H1 (cell line): ENCODE measurements around the gene VASN. TPM values are rescaled to one million over a fixed set of nuclear protein-coding genes. Genes with fewer than 3 reads are reported as not detected.

Experiments
- CTCF ChIA-PET: fragments of 300-600 bp; sonication (Branson Sonifier 250); formaldehyde crosslinking; loops from one replicate; lab custom pipeline; 2021; ENCODE audit not compliant: partially characterized antibody; lab: Charles Lee
- POLR2A ChIA-PET: fragments of 300-600 bp; sonication (Branson Sonifier 250); formaldehyde crosslinking; loops from one replicate; lab custom pipeline; 2021; ENCODE audit warnings: inconsistent platforms; ENCODE audit not compliant: partially characterized antibody; lab: Charles Lee
- DNase-seq, 2 experiments: peaks; one replicate each; pipeline versions ENCODE4 v3.0.0 to v3.0.0-alpha.2; 2010 to 2022; ENCODE audit warnings: low spot score in 2 of 2, low read depth in 1 of 2, mixed read lengths in 1 of 2
- FAIRE-seq: peaks from 2 replicates; lab custom pipeline; 2011; peaks lifted over from hg19 to GRCh38; lab: Jason Lieb, UNC
- H2AFZ ChIP-seq: 2 replicates; pipeline ENCODE4 v1.8.1; 2012; ENCODE audit warnings: low read length, inconsistent platforms
- H2AK5ac ChIP-seq: 2 replicates; pipeline ENCODE4 v1.6.1; 2013; ENCODE audit warnings: low read depth, low read length
- H2BK120ac ChIP-seq: replicated peaks from 2 replicates; pipeline ENCODE3; 2013; ENCODE audit warnings: low read depth, low read length, inconsistent platforms
- H2BK12ac ChIP-seq: 2 replicates; pipeline ENCODE4 v1.6.1; 2013; ENCODE audit warnings: low read depth, low read length
- H2BK15ac ChIP-seq: 2 replicates; pipeline ENCODE4 v1.6.1; 2013; ENCODE audit warnings: low read length
- H2BK20ac ChIP-seq: 2 replicates; pipeline ENCODE4 v1.6.1; 2013; ENCODE audit warnings: low read length
- H2BK5ac ChIP-seq: 2 replicates; pipeline ENCODE4 v1.6.1; 2013; ENCODE audit warnings: low read depth, low read length
- H3K14ac ChIP-seq: 2 replicates; pipeline ENCODE4 v1.6.1; 2013; ENCODE audit warnings: inconsistent platforms; ENCODE audit not compliant: insufficient read length
- H3K18ac ChIP-seq: 2 replicates; pipeline ENCODE4 v1.6.1; 2013; ENCODE audit warnings: low read length; ENCODE audit errors: extremely low read depth
- H3K23ac ChIP-seq: 2 replicates; pipeline ENCODE4 v1.6.1; 2013; ENCODE audit warnings: inconsistent platforms; ENCODE audit not compliant: insufficient read length
- H3K23me2 ChIP-seq: 2 replicates; pipeline ENCODE4 v1.6.1; 2013; ENCODE audit warnings: low read depth, low read length
- H3K27ac ChIP-seq: 2 replicates; pipeline ENCODE4 v1.6.1; 2011; ENCODE audit warnings: low read depth, low read length, inconsistent platforms
- H3K27me3 ChIP-seq, 4 experiments: replicated peaks in 1 of 4; 1 replicate in 1 of 4; 2 replicates in 3 of 4; pipeline versions ENCODE4 v1.6.1 to v1.8.1; 2011 to 2013; ENCODE audit warnings: low read length in 3 of 4, mild to moderate bottlenecking in 3 of 4, inconsistent platforms in 2 of 4, mixed read lengths in 2 of 4, moderate library complexity in 1 of 4; ENCODE audit not compliant: control insufficient read depth in 3 of 4, insufficient read depth in 3 of 4; ENCODE audit errors: extremely low read depth in 1 of 4
- H3K36me3 ChIP-seq, 4 experiments: 2 replicates each; pipeline versions ENCODE4 v1.6.1 to v1.8.1; 2011 to 2013; ENCODE audit warnings: mild to moderate bottlenecking in 4 of 4, low read length in 3 of 4, moderate library complexity in 2 of 4, control low read depth in 1 of 4, inconsistent platforms in 1 of 4; ENCODE audit not compliant: insufficient read depth in 4 of 4, control insufficient read depth in 2 of 4
- H3K4ac ChIP-seq: replicated peaks from 2 replicates; pipeline ENCODE3; 2013; ENCODE audit warnings: low read length, low read depth, mixed read lengths, inconsistent platforms; ENCODE audit not compliant: insufficient read length
- H3K4me1 ChIP-seq, 4 experiments: replicated peaks in 1 of 4; 1 replicate in 1 of 4; 2 replicates in 3 of 4; pipeline versions ENCODE4 v1.6.1 to v1.8.1; 2011 to 2013; ENCODE audit warnings: low read length in 3 of 4, inconsistent platforms in 2 of 4, mixed read lengths in 1 of 4; ENCODE audit not compliant: insufficient read depth in 4 of 4, control insufficient read depth in 3 of 4
- H3K4me2 ChIP-seq, 2 experiments: 2 replicates each; pipeline versions ENCODE4 v1.6.1 to v1.8.1; 2011 to 2013; ENCODE audit warnings: low read depth in 2 of 2, low read length in 2 of 2, control low read depth in 1 of 2, inconsistent platforms in 1 of 2, mild to moderate bottlenecking in 1 of 2; ENCODE audit not compliant: insufficient read depth in 1 of 2
- H3K4me3 ChIP-seq, 4 experiments: fragments of 200-600, 300-600 bp in 1 of 4; sonication (generic), shearing (Covaris generic), sonication (Bioruptor Twin) in 1 of 4; 2 replicates each; pipeline versions ENCODE4 v1.5.1 to v1.8.1; 2011 to 2016; ENCODE audit warnings: low read length in 4 of 4, low read depth in 3 of 4, control low read depth in 2 of 4, inconsistent platforms in 2 of 4, mild to moderate bottlenecking in 2 of 4, mixed read lengths in 1 of 4, moderate library complexity in 1 of 4; ENCODE audit not compliant: insufficient read depth in 2 of 4; ENCODE audit errors: extremely low read depth in 1 of 4
- H3K56ac ChIP-seq: replicated peaks from 2 replicates; pipeline ENCODE3; 2013; ENCODE audit warnings: low read depth, mild to moderate bottlenecking, mixed read lengths, low read length, inconsistent platforms; ENCODE audit not compliant: insufficient read length
- H3K79me1 ChIP-seq: 2 replicates; pipeline ENCODE4 v1.6.1; 2013; ENCODE audit warnings: low read depth, low read length, control low read depth
- H3K79me2 ChIP-seq, 2 experiments: 2 replicates each; pipeline versions ENCODE4 v1.6.1 to v1.8.1; 2012 to 2013; ENCODE audit warnings: low read length in 2 of 2, mild to moderate bottlenecking in 2 of 2, inconsistent platforms in 1 of 2; ENCODE audit not compliant: insufficient read depth in 2 of 2, control insufficient read depth in 1 of 2
- H3K9ac ChIP-seq, 4 experiments: replicated peaks in 1 of 4; 1 replicate in 1 of 4; 2 replicates in 3 of 4; pipeline versions ENCODE4 v1.6.1 to v1.8.1; 2011 to 2013; ENCODE audit warnings: low read depth in 3 of 4, low read length in 3 of 4, control low read depth in 2 of 4, mild to moderate bottlenecking in 2 of 4, moderate library complexity in 2 of 4, inconsistent platforms in 1 of 4; ENCODE audit errors: extremely low read depth in 1 of 4
- H3K9me3 ChIP-seq, 2 experiments: 2 replicates each; pipeline versions ENCODE4 v1.6.1 to v1.8.1; 2012 to 2013; ENCODE audit warnings: mild to moderate bottlenecking in 2 of 2, moderate library complexity in 2 of 2, control low read depth in 1 of 2, inconsistent platforms in 1 of 2, low read depth in 1 of 2, low read length in 1 of 2, mixed read lengths in 1 of 2; ENCODE audit not compliant: insufficient read depth in 2 of 2
- H4K20me1 ChIP-seq, 2 experiments: replicated peaks in 1 of 2; 2 replicates each; pipeline versions ENCODE3 to v1.8.1; 2011 to 2013; ENCODE audit warnings: inconsistent platforms in 2 of 2, low read length in 2 of 2, mild to moderate bottlenecking in 1 of 2; ENCODE audit not compliant: insufficient read depth in 2 of 2, control insufficient read depth in 1 of 2
- H4K5ac ChIP-seq: 2 replicates; pipeline ENCODE4 v1.6.1; 2013; ENCODE audit warnings: low read length, low read depth, mixed read lengths, inconsistent platforms; ENCODE audit not compliant: insufficient read length
- H4K8ac ChIP-seq: 2 replicates; pipeline ENCODE4 v1.8.0; 2013; ENCODE audit warnings: mild to moderate bottlenecking, moderate library complexity, low read length, inconsistent platforms; ENCODE audit not compliant: insufficient read depth; ENCODE audit errors: extremely low read depth
- H4K91ac ChIP-seq: replicated peaks from 2 replicates; pipeline ENCODE3; 2013; ENCODE audit warnings: low read length, mixed read lengths, inconsistent platforms; ENCODE audit not compliant: insufficient read length
- CREB1 ChIP-seq: IDR thresholded peaks from 2 replicates; pipeline ENCODE4 v1.6.1; 2012; ENCODE audit warnings: inconsistent platforms
- CTCF ChIP-seq, 3 experiments: IDR thresholded peaks; 1 replicate in 2 of 3; 2 replicates in 1 of 3; pipeline versions ENCODE4 v1.5.1 to v1.6.1; 2011; ENCODE audit warnings: low read length in 3 of 3, mild to moderate bottlenecking in 3 of 3, inconsistent platforms in 2 of 3, low read depth in 1 of 3, moderate library complexity in 1 of 3; ENCODE audit not compliant: insufficient read depth in 1 of 3; ENCODE audit errors: control extremely low read depth in 1 of 3
- HDAC6 ChIP-seq: IDR thresholded peaks from one replicate; pipeline ENCODE4 v1.7.1; 2012; ENCODE audit warnings: low read depth, mild to moderate bottlenecking, inconsistent platforms, low read length, moderate library complexity
- RAD21 ChIP-seq, 2 experiments: IDR thresholded peaks in 1 of 2; conservative IDR thresholded peaks in 1 of 2; 2 replicates each; pipeline ENCODE4 v1.6.1; 2011; ENCODE audit warnings: low read depth in 2 of 2, low read length in 2 of 2, improper control_type of control experiment in 1 of 2, inconsistent platforms in 1 of 2, mild to moderate bottlenecking in 1 of 2, moderate library complexity in 1 of 2
- SIN3A ChIP-seq, 2 experiments: IDR thresholded peaks in 1 of 2; conservative IDR thresholded peaks in 1 of 2; 2 replicates each; pipeline ENCODE4 v1.6.1; 2011 to 2012; ENCODE audit warnings: low read length in 2 of 2, improper control_type of control experiment in 1 of 2, low read depth in 1 of 2, mild to moderate bottlenecking in 1 of 2
- YY1 ChIP-seq: IDR thresholded peaks from 2 replicates; pipeline ENCODE4 v1.6.1; 2011; ENCODE audit warnings: low read depth, mild to moderate bottlenecking, low read length
- WGBS, 2 experiments: shearing (Covaris generic) in 1 of 2; methylation state at CpG; one replicate each; pipeline versions ENCODE4 v1.1.6 to v1.1.7; 2013 to 2015; ENCODE audit warnings: low lambda C conversion rate in 2 of 2, mixed read lengths in 2 of 2, inconsistent platforms in 1 of 2, low coverage in 1 of 2, missing lambda C conversion rate in 1 of 2; ENCODE audit not compliant: insufficient replicate concordance in 2 of 2, insufficient coverage in 1 of 2, insufficient read length in 1 of 2; ENCODE audit errors: extremely low coverage in 1 of 2, missing lambda C conversion rate in 1 of 2; 5-methylcytosine and 5-hydroxymethylcytosine counted together
- polyA plus RNA-seq, 7 experiments: library from polyadenylated mRNA; depleted of rRNA in 3 of 7; stranded (reverse) in 5 of 7; unstranded in 2 of 7; fragments of >200 nt in 5 of 7; fragments of 200-250 nt in 2 of 7; gene quantifications; 1 replicate in 5 of 7; 2 replicates in 1 of 7; 4 replicates in 1 of 7; pipeline versions ENCODE4 v1.2.1 to v1.2.3, GENCODE V29; 2011 to 2013; ENCODE audit warnings: missing spikeins in 2 of 7, mixed read lengths in 2 of 7
- total RNA-seq: library from RNA; stranded (reverse); fragmentation: NEBNext Ultra II Directional; extraction: Animal tissue kit (Norgen Biotek cat#: 25700); gene quantifications from 2 replicates; pipeline ENCODE4 v1.2.1, GENCODE V29; 2021

The VASN gene
- total and polyA plus RNA-seq, 2 of the 8 experiments (the other 6 are each of a cell fraction or from before 2014, with no cell fraction given) = 9.6 to 11.3 TPM

GRCh38 chr16:4390266-4391260 lies 18.9 kb downstream of the VASN start:
- Histone ChIP-seq H4K5ac (no peak overlapping the region), H3K4ac (peak overlapping the region; percentile 4)
- no peak for FAIRE-seq

More at GRCh38 chr16:4390266-4391260, 18.9 kb downstream of the VASN start:
- Histone ChIP-seq H3K9me3 (no peaks in the 10 kb centered on the region), H2BK20ac (peak overlapping the region; percentile 96; the same call in 1 of the 2 replicates), H3K27me3 (no peaks in the 10 kb centered on the region), H3K36me3 (no peaks in the 10 kb centered on the region), H3K56ac (peak overlapping the region; percentile 42), H2BK120ac (no peak overlapping the region), H4K20me1 (no peaks in the 10 kb centered on the region), H2AFZ (no peak overlapping the region), H3K4me3 (no peak overlapping the region), H3K23me2 (no peaks in the 10 kb centered on the region), H3K79me2 (no peaks in the 10 kb centered on the region), H2AK5ac (peak overlapping the region; percentile 96), H3K27ac (0 out of 2 replicates have a peak overlapping the region, but pooled peaks have one; percentile 8), H3K14ac (no peak overlapping the region), H3K18ac (peak overlapping the region; percentile 68), H3K4me2 (no peak overlapping the region; a peak in 1 of 4 replicates), H2BK12ac (peak overlapping the region; percentile 97; the same call in 1 of the 2 replicates), H4K91ac (peak overlapping the region; percentile 79), H3K9ac (no peak overlapping the region), H3K23ac (no peak overlapping the region), H4K8ac (no peak overlapping the region; the same call in 1 of the 2 replicates), H3K4me1 (peaks cover 12 to 50% (median 43%) of the 10 kb centered on the region in 4 experiments), H3K79me1 (no peaks in the 10 kb centered on the region), H2BK5ac (peak overlapping the region; percentile 89), H2BK15ac (peak overlapping the region; percentile 96)
- 75% methylated on average over 18 of the region's 18 CpGs; no CpG with 5 or more reads in 1 of the 2 experiments for WGBS, 2 experiments
- CTCF ChIA-PET = interaction anchor here (0.6 to 24.8 kb wide), 22 partner anchors 9 to 1470 kb away, joined by 3 to 659 read pairs (median 4); partner anchors contain the start of gene PAM16
- no peak for DNase-seq
- TF ChIP-seq YY1 (peak; percentile 58; the same call in 1 of the 2 replicates), HDAC6 (no peak), SIN3A (conservative IDR thresholded peaks at IDR 0.05 in 1 of 2, IDR thresholded peaks at IDR 0.05 in 1 of 2; ENCODE audit: low read depth in 1 of 2, low read length in 2 of 2) (no peak), RAD21 (IDR thresholded peaks at IDR 0.05 in 1 of 2, conservative IDR thresholded peaks at IDR 0.05 in 1 of 2; ENCODE audit: low read depth in 2 of 2, low read length in 2 of 2) (peak; percentile 24 to 43; a peak in 3 of 4 replicates), CTCF (IDR thresholded peaks at IDR 0.05; ENCODE audit: control extremely low read depth in 1 of 3, insufficient read depth in 1 of 3, low read depth in 1 of 3, low read length in 3 of 3) (peak in 2 of 3 experiments; percentile 38 to 76; a peak in 2 of 4 replicates), CREB1 (0 out of 2 replicates have a peak, but pooled peaks have one; percentile 8)
- POLR2A ChIA-PET = interaction anchor here (0.8 to 11.9 kb wide), 9 partner anchors 12 to 119 kb away, joined by 3 to 223 read pairs (median 5); partner anchors contain the start of genes PAM16 and TFAP4
